Superior temporal gyrus (tissue), 1 donor: Measurements from ENCODE around the gene DAD1.
"Not testable (repeated sequence)": the region's sequence is repeated elsewhere in the genome, so short reads cannot be mapped to it uniquely, and the experiment has no call there.

Source experiments
- DNase-seq: peaks from one replicate; pipeline ENCODE4 v3.0.0-alpha.2; 2016; ENCODE audit errors: extremely low spot score

The DAD1 gene

DNA sequence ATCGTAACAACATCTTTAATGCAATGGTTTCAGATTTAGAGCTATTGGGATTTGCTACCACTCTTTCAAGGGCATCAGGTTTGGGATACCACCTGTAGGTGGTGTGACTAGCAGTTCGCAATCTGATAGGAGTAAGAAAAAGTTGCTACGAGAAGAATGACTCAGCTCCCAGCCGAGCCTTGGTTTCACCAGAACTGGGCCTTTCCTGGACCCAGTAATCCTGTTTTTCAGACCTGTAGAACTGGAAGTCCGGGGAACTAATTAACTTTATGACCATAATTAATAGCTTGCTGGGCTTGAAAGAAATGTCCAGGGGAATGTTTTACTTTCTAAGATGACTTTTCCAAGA lies 9.8 kb upstream of the DAD1 start:
- peak; percentile 33 for DNase-seq

DNA sequence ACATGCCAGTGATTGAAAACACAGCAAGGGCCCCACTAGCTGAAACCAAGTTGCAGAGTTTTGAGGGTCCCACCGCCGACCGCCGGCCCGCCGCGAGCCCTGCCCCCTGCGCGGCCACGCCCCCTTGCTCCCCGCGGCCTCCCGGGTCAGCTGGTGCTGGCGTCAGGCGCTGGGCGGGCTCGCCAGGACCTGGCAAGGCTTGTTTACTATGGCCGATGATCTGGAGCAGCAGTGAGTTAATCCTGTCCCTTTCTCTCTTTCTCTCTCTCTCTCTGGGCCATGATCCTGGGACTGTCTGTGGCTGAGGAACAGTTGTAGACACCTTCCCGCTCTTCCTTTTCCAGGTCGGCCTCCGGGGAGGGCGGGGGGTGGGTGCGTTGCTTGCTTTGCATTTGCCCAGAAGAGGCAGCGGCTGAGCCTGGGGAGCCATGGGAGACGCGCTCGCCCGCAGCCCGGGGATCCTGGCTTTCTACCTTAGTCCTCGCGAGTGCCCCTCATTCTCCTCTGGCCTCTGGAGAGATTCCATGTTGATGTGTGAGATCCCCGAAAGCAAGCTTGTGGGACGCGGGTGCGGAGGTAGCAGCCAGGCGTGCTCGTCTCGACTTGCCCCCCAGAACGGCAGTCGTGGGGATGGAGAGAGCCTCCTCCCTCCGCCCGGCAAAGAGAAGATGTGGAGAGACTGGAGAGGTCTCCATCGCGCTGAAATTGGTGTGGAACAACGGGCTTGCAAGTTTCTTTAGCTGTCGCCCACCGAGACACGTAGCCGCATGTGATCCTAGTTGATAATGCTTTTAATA lies 9.3 kb upstream of the DAD1 start, which contains the start of gene ABHD4:
ABHD4 (plus strand) TSS at position 202 of the 797 bp plus-strand sequence; CDS start at position 209, 7 bp downstream.
- peak; percentile 83 for DNase-seq

DNA sequence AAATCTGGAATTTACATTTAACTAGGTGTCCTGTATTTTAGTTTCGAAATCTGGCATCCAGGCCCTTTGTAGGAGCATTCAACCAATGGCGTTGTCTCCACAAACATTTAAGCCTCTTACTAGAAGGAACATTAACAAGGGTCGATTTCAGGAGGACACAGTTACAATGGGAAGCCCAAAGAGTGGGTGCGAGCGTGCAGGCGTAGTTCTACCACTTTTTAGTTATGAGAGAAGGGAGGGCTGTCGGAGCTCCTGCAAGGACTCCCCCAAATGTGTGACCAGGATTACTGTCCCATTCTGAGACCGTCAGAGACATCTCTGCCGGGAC lies 8.7 kb upstream of the DAD1 start:
- DNase-seq: peak; percentile 33

DNA sequence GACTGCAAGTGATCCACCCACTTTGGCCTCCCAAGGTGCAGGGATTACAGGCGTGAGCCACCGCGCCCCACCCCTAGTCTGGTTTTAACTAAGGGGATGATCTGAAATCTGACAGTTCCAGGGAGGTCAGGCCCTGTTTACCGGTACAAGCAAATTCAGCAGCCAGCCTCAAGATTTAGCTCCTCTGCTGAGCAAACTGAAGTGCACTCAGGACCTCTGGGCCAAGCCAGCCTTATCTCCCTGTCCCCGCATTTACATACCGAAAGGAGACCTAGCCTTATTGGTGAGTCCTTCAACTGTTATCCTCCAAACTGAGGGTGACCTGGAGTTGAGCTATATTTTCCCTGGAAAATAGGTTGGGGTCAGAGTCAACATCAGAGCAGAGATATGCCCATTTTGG lies 8.2 kb upstream of the DAD1 start:
- no peak for DNase-seq

DNA sequence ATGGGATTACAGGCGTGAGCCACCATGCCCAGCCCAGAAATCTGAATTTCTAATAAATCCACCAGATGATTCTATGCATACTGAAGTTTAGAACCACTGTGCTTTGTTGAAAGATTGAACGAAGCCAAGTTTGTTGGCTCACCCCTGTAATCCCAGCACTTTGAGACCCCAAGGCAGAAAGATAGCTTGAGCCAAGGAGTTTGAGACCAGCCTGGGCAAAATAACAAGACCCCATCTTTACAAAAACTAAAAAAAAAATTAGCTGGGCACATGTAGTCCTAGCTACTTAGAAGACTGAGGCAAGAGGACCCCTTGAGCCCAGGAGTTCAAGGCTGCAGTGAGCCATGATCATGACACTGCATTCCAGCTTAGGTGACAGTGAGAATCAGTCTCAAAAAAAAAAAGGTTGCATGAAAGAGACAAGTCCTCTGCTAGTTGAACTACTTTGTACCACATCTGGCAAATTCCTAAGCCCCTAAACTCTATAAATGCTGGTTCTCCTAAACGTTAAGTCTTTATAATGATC lies 7.4 kb upstream of the DAD1 start:
- no peak for DNase-seq

DNA sequence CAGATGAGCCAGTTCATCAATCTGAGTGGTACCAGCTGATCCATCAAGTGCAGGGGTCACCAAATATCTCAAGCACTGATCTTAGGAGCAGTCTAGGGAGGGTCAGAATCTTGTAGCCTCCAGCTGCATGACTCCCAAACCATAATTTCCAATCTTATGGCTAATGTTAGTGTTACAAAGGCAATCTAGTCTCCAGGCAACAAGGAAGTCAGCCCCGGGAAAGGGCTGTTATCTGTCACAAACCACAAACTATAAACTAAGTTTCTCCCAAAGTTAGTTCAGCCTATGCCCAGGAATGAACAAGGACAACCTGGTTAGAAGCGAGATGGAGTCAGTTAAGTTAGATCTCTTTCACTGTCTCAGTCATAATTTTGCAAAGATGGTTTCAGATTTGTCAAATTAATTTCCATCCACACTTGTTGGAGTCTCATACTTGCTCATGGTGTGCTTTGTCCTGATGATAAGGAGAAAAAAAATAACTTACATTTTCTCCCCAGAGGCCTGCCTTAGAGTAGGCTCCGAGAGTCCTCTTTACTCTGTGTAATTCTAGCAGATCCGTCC lies 5.2 kb upstream of the DAD1 start:
- DNase-seq: no peak

DNA sequence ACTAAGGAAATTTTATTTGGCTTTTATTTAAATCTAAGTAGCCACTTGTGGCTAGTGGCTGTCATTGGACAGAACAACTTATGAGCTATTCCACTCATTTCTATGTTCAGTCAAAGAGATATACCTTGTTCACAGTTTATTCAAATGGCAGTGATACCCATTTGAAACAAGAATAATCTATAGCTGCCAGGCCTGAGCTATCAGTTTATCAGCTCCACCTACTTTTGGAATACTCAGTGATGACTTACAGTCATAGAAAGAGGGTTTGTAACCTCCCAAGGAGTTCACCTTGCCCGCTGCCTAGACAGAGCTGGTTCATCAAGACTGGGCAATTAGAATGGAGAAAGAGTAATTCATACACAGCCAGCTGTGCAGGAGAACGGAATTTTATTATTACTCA lies 4.6 kb upstream of the DAD1 start:
- DNase-seq: no peak

DNA sequence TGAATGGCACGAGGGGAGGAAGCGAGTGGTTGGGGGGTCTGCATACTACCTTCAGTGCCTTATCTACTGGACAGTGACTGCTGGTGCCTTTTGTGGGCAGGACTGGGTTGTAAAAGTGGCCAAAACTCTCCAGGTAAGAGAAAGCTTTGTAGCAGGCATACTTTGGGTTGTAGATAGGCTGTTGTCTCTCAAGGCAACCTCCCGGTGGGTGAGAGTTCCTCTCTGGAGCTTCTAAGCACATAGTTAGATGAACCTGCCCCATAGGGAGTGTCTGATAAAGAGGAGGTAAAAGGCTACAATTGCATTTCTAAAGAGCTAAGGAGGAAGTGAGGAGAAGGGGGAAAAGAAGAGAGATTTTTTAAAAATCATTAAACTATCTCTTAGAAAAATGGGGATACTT lies 4.2 kb upstream of the DAD1 start:
- DNase-seq: no peak

DNA sequence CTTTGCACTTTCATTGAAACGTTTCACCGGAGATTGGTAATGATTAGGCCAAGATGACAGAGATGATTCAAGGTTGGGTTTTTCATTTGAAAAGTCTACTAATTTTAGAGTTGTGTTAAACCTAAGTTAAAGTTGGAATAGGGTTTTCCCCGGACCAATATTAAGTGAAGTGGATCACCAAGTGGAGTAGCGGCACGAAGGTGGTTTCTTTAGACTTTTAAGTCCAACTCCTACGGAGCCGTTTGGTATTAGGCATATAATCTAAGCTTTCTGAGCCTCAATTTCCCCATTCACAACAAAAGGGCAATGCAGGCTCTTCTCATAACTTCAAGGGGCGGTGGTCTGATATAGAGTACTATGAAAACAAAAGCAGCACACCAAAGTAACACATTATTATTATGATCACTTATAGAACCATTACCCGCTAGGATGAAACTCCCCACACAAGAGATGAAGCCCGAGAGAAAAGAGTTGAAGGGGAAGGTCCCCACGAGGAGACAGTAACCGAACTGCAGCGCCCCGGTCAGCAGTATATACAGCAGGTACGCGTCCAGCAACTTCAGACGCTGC lies 413 bp downstream of the DAD1 start:
- DNase-seq: no peak

DNA sequence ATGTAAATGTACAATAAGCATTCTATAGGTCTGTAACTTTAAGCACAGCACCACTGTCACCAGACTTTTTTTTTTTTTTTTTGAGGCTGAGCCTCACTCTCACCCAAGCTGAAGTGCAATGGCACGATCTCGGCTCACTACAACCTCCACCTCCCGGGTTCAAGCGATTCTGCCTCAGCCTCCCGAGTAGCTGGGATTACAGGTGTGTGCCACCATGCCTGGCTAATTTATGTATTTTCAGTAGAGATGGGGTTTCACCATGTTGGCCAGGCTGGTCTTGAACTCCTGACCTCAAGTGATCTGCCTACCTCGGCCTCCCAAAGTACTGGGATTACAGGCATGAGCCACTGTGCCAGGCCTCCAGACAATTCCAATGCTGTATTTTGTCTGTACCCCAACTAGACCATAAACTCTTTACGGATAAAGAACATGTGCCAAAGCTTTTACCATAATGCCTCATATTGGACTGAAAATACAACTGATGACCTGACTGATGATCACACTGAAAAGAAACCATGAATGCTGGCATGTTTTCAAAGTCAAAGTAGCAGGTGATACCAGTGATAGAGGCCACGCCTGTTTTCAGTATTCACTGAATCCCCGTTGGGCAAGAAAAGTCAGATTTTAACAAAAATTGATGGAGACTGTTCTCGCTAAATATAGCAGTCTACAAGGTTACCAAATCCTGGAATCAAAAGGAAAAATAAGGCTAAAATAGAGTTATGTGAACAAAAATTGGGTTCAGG lies 1.2 kb downstream of the DAD1 start:
- not testable (repeated sequence) for DNase-seq

DNA sequence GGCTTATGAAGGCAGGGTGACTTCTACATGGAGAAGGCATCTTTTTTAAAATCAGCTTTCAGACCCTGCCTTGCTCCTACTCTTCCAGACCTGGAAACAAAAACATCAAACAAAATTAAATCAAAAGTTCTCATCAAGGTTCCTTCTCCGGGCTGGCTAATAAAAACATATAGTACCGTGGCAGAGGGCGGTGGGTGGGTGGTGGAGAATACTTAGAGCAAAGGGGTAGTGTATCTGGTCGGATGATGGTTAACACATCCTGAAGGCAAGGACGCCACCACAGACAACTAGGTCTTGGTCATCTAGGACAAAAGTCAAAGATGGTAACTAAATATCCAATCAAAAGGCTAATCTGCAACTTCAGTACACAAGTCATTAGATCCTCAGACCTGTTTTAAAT lies 1.8 kb downstream of the DAD1 start:
- no peak for DNase-seq

DNA sequence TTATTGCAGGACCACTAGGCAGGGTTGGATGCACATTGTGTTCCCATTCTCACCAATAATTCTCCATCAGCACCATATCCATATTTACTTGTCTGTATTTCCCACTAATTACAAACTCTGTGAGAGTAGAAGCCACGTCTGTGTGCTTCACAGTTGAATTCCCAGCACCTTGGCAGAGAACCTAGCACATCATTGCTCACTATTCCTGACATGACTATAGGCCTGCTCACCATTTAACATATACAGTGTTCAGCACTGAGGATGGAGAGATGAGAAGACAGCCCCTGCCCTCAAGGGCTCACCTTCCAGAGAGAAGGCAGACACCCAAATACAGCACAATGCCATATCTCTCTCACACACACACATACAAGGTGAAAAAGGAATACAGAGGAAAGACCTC lies 5.0 kb downstream of the DAD1 start:
- no peak for DNase-seq

DNA sequence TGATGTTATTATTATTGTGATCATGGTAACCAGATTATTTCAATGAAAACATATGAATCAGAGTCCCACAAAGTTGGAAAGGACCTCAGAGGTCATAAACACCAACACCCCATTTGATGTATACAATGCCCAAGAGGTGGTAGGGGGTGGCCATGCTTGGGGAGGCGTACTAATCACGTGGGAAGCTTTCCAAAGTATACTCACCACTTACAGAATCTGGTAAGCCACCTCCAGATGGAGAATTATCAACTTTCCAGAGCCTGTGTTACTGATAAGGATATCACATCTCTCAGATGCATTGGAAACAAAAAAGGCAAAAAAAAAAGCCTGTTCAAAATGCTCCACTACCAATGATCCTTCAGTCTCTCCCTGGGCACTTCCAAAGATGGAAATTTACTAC lies 8.4 kb downstream of the DAD1 start:
- no peak for DNase-seq

DNA sequence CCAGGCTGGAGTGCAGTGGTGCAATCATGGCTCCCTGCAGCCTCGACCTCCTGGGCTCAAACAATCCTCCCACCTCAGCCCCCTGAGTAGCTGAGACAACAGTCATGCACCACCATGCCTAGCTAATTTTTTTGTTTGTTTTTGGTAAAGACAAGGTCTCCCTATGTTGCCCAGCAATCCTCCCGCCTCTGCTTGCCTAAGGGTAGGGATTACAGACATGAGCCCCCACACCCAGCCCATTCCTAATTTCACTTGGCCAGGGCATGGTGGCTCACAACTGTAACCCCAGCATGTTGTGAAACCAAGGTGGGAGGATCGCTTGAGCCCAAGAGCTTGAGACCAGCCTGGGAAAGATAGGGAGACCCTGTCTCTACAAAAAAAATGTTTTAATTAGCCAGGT lies 9.1 kb downstream of the DAD1 start:
- DNase-seq: no peak

DNA sequence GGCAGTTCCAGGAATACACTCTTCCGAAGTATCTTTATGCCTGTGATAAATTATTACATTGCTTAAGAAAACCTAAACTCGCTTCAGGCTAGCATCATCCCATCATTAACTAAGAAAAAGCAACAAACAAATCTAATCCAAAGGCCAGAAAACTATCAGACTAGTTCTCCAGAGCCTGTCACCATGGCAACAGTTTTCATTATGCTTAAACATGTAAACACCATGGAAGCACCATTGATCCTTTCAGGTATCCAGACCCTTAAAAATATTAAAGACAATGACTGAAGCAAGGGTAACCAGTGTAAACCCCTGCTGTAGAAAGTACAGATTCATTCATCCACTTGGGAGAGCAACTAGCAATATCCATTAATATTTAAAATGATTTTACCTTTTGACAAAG lies 9.8 kb downstream of the DAD1 start:
- DNase-seq: no peak

DNA sequence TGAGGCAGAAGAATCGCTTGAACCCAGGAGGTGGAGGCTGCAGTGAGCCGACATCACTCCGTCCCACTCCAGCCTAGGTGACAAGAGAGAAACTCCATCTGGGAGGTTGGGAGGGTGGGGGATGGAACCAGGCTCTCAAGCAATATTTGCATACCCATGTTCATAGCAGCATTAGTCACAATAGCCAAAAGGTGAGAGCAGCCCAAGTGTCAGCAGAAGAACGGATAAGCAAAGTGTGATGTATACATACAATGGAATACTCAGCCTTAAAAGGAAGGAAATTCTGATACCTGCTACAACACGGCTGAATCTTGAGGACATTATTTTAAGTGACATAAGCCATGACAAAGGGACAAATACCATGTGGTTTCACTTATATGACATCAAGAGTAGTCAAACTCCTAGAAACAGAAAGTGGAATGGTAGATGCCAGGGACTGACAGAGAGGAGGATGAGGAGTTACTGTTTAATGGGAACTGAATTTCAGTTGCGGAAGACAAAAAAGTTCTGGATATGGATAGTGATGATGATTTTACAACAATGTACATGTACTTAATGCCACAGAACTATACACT lies 11.6 kb downstream of the DAD1 start:
- no peak for DNase-seq

DNA sequence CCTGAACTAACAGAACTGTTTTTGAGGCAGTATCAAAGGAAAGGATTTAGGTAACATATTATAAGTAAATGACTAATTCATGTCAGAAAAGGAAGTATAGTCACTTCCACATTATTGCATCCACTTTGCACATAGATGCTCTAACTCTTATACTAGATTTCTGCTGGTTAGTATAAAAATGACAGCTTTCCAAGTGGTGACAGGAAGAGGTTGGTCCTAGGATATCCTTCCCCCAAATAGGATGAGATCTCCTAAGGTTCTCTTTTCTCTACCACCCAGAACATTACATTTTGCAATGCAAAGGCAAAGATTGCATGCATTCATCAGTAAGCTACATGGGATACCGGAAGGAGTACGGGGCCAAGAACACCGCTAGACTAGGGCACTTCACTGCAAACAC lies 15.2 kb downstream of the DAD1 start:
- no peak for DNase-seq

DNA sequence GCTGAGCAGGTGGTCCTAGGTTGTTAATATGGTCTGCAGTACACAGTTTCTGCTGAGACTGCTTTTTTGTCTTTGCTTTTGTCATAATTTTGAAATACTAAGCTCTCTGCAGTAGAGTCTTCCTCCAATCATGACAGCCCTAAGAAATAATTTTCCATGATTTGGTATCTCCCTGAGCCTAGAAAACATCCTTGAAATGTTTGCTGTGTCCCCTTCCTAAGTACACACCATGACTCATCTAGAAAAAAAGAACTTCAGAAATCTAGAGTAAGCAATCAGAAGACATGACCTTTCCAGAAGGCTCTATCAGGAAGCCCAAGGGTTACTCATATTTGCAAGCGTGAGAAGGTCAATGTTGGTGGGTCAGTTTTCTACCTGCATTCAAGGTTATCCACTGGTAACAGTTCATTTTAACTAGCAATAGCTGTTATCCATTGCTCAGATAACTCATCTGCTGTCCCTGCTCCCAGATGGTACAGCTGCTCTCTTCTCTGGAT lies 16.4 kb downstream of the DAD1 start:
- DNase-seq: no peak

DNA sequence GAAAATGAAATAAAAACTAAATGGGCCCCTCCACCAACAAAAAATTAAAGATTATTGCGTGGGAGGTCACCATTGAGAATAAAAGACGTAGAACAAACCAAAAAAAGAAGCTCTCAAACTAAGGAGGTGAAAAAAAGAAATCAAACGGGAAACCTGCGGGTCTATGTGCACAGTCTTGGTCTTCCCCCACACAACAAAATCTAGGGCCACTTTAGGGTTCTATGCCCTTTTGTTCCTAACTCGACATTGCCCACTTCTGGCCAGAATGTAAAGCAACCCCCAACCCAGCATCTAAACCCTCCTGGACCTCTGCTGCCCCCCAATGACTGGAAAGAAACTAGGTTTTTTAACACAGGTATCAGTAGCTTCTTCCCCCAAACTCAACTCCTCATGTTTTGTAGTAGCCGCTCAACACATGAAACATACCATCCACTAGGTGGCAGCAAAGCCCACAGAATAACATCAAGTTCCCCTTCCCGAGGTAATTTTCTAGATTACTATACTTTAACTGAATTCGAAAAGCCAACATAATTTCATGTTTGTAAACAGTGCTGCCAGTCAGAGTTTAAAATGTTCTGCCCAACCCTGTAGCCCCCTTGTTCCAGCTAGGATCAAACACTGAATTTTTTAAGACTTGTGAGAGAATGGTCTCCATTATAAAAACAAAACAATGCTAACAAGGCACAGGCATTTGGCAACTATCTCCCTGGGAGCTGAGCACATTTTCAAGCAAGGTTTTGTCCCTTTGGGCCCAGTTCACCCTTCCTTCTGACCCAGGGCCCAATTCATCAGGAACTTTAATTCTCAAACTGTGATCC lies 18.7 kb downstream of the DAD1 start:
- peak; percentile 96 for DNase-seq

DNA sequence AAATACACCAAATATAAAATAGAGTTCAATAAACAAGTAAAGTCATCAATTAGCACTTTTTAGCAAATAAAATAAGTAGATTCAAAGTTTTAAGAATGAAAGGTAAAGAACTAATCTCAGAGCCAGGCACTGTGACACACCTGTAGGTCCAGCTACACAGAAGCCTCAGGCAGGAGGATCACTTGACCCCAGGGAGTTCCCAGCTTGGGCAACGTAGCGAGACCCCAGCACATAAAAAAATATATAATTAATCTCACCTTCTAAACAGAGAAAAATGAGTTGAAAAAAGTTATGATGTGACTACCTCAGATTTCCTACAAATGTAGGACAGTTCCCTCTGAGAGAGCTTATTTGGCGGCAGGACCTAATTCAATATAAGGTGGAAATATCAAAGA lies 19.3 kb downstream of the DAD1 start:
- DNase-seq: no peak

DNA sequence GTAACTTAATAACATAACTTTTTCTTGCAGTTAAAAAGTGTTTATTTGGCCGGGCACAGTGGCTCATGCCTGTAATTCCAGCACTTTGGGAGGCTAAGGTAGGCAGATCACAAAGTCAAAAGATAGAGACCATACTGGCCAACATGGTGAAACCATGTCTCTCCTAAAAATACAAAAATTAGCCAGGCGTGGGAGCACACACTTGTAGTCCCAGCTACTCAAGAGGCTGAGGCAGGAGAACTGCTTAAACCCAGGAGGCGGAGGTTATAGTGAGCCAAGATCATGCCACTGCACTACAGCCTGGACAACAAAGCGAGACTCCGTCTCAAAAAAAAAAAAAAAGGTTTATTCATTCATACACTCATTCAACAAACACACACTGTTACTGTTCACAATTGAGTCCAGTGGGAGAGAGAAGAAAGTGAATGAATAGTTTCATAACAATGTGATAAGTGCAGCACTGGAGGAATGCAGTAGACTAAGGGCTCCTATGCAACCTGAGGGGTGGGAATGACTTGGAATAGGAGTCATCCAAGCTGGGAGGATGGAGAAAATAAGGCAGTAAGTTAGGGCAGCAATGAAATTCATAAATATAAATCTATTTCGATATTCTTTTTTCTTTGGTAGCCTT lies 19.8 kb downstream of the DAD1 start:
- no peak for DNase-seq
